ENCODE results near the gene FYB1. TPM values are rescaled to one million over a fixed set of nuclear protein-coding genes. Genes with fewer than 3 reads are reported as not detected.

Gene FYB1
- total RNA-seq, 1 experiment from 2014 or later, result 1.1 TPM

DNA sequence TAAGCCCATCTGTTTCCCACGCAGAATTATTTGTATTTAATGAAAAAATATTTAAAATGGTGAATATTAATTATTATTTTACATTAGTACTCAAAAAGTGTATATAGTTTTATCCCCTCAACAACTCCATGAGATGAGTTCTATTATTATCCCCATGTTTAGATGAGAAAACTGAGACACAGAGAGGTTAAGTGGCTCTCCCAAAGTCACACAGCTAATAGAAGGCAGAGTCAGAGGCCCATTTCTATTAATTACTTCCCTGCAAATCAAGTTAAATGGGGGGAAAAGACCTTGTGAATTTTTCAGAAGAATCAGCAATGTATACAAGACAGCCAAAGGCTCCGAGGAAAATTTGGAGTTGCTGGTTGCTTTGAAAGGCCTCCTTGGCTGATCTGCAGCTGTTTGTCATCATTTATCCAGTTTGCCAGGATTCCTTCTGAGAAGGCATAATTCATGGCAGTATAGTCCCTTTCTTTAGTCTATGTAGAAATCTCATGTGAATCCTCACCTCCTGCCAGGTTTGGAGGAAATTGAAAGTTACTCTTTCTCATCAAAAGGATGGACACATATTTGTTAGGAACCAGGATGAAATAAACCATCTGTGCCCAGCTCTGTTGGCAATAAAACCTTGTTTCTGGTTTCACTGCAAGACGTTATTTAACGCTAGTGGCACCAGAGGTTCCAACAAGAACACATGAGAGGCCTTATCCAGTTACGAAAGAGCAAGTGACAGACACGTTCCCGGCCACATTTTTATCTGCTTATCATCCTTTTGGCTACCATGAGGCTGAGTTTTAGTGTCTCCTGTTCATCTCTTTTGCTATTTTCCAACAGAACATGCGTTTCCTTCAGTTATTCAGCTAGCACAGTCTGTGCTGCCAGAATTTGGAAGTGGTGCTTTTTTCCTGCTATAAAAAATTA is 621 bp downstream of the FYB1 start:
- ATAC-seq, result no peak; the same call in 1 of the 2 replicates
- TF ChIP-seq EZH2phosphoT487 (IDR thresholded peaks at IDR 0.05; ENCODE audit: borderline replicate concordance, low read length), result no peak
- TF ChIP-seq, protein P1, sequence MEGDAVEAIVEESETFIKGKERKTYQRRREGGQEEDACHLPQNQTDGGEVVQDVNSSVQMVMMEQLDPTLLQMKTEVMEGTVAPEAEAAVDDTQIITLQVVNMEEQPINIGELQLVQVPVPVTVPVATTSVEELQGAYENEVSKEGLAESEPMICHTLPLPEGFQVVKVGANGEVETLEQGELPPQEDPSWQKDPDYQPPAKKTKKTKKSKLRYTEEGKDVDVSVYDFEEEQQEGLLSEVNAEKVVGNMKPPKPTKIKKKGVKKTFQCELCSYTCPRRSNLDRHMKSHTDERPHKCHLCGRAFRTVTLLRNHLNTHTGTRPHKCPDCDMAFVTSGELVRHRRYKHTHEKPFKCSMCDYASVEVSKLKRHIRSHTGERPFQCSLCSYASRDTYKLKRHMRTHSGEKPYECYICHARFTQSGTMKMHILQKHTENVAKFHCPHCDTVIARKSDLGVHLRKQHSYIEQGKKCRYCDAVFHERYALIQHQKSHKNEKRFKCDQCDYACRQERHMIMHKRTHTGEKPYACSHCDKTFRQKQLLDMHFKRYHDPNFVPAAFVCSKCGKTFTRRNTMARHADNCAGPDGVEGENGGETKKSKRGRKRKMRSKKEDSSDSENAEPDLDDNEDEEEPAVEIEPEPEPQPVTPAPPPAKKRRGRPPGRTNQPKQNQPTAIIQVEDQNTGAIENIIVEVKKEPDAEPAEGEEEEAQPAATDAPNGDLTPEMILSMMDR (conservative IDR thresholded peaks at IDR 0.05; ENCODE audit: low read depth, low read length), result no peak
- TF ChIP-seq EZH2 (IDR thresholded peaks at IDR 0.05; ENCODE audit: low read length, unreplicated experiment), result no peak
- Histone ChIP-seq H3K27me3 (ENCODE audit: low read length) (no peaks in the 10 kb centered on the region), H3K36me3 (ENCODE audit: low read depth, low read length) (no peaks in the 10 kb centered on the region), H3K9me3 (ENCODE audit: low read length) (no peaks in the 10 kb centered on the region), H2AFZ (ENCODE audit: low read length) (peak overlapping the region; percentile 35), H3K4me3 (ENCODE audit: low read length) (peak overlapping the region; percentile 20; the same call in 1 of the 2 replicates), H3K4me1 (ENCODE audit: insufficient read depth, low read length) (peaks cover 31% of the 10 kb centered on the region), H3K79me2 (ENCODE audit: low read length) (no peaks in the 10 kb centered on the region), H3K9ac (ENCODE audit: low read length) (peak overlapping the region; percentile 34; the same call in 1 of the 2 replicates), H3K27ac (ENCODE audit: low read length) (peak overlapping the region; percentile 76), H3F3A (ENCODE audit: low read length, unreplicated experiment) (peaks cover 1% of the 10 kb centered on the region), H4K20me1 (ENCODE audit: low read length) (no peaks in the 10 kb centered on the region), H3K9me2 (replicated peaks; ENCODE audit: low read length) (no peaks in the 10 kb centered on the region; the same call in 1 of the 2 replicates), H3K4me2 (ENCODE audit: low read length) (peak overlapping the region; percentile 69)
- TSS peak; percentile 46 for BruUV-seq (replicated peaks)
- POLR2A ChIA-PET (ENCODE audit: unreplicated experiment), result no interaction called here
- CTCF ChIA-PET, result interaction anchor here (0.5 to 3.1 kb wide), 6 partner anchors 13 to 353 kb away, joined by 3 to 21 read pairs (median 6); no protein-coding TSS in a partner anchor
- intact Hi-C loops (cut with micrococcal nuclease), result loop anchor here (1.0 to 5.0 kb wide), 6 partner anchors 65 to 352 kb away; no protein-coding TSS in a partner anchor
- no peak for DNase-seq

DNA sequence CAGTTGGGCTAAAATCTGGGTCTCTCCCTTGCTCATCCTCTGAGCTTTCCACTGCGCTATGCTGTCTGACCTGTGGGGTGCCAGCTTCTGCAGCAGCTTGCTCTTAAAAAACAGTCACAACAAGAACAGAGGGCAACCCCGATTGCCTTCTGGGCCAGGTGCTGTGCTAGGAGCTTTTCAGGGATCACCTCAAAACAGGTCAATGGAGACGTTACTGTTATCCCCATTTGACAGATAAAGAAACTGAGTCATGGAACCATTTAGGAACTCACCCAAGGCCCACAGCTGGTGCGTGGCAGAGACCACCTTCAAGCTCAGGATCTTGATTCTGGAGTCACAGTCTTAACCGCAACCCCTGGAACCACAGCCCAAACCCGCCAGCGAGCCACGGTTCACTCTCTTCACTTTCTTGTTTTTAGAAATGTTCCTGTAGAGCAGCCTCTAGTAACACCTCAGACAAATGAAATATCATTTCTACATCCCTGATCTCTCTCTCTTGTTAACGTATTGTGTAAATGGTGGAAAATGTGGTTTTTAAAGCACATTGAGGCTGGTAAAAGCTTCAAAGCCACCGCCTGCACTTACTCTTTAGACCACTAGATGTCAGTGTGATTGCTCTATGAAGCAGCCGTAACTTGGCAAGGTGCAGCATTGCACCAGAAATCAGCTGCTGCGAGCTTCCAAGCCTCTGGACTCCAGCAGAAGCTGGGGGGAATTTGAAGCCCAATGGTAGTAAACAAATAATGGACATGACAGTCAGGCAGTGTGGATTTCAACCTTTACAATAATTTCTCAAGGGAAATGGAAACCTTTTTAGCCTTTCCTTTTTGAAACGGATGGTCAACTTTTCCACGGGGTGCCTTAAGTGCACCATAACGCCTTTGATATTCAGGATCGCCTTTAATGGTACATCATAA is 1.7 kb downstream of the FYB1 start:
- ATAC-seq (peak; percentile 39; the same call in 1 of the 2 replicates), DNase-seq (peak; percentile 95)
- no peak for TF ChIP-seq EZH2 (IDR thresholded peaks at IDR 0.05; ENCODE audit: low read length, unreplicated experiment)
- TF ChIP-seq, protein P1 (conservative IDR thresholded peaks at IDR 0.05; ENCODE audit: low read depth, low read length), result peak; percentile 99
- Histone ChIP-seq H2AFZ (ENCODE audit: low read length) (no peak overlapping the region), H3F3A (ENCODE audit: low read length, unreplicated experiment) (no peaks in the 10 kb centered on the region), H3K4me3 (ENCODE audit: low read length) (no peak overlapping the region), H3K4me2 (ENCODE audit: low read length) (no peak overlapping the region), H3K79me2 (ENCODE audit: low read length) (no peaks in the 10 kb centered on the region), H3K9ac (ENCODE audit: low read length) (no peak overlapping the region), H3K36me3 (ENCODE audit: low read depth, low read length) (no peaks in the 10 kb centered on the region), H3K9me2 (replicated peaks; ENCODE audit: low read length) (no peaks in the 10 kb centered on the region; the same call in 1 of the 2 replicates), H3K27ac (ENCODE audit: low read length) (no peak overlapping the region), H3K4me1 (ENCODE audit: insufficient read depth, low read length) (peaks cover 25% of the 10 kb centered on the region), H4K20me1 (ENCODE audit: low read length) (no peaks in the 10 kb centered on the region), H3K27me3 (ENCODE audit: low read length) (no peaks in the 10 kb centered on the region), H3K9me3 (ENCODE audit: low read length) (no peaks in the 10 kb centered on the region)
- POLR2A ChIA-PET (ENCODE audit: unreplicated experiment), result no interaction called here
- BruUV-seq (replicated peaks), result no TSS peak
- CTCF ChIA-PET, result interaction anchor here (0.5 to 3.1 kb wide), 6 partner anchors 14 to 354 kb away, joined by 3 to 21 read pairs (median 5); no protein-coding TSS in a partner anchor
- intact Hi-C loops (cut with micrococcal nuclease), result loop anchor here (2.0 to 5.0 kb wide), 4 partner anchors 69 to 353 kb away; no protein-coding TSS in a partner anchor

Measured in PC-3 (cell line).